Neutrophil (primary cell): ENCODE results near the gene ENTHD1.

Source experiments
- H3K27ac ChIP-seq: fragments of 200-600 bp; sonication (generic); 2 replicates; pipeline ENCODE4 v1.5.1; 2016; ENCODE audit warnings: mild to moderate bottlenecking, moderate library complexity
- H3K27me3 ChIP-seq: fragments of 200-600 bp; sonication (generic); 2 replicates; pipeline ENCODE4 v1.6.0; 2016; ENCODE audit warnings: mild to moderate bottlenecking
- H3K36me3 ChIP-seq: fragments of 200-600 bp; sonication (generic); 2 replicates; pipeline ENCODE4 v1.5.1; 2017
- H3K4me1 ChIP-seq, 2 experiments: fragments of 200-600 bp in 1 of 2; sonication (generic) in 1 of 2; 1 replicate in 1 of 2; 2 replicates in 1 of 2; pipeline versions ENCODE4 v1.5.1 to v1.6.1; 2013 to 2016; ENCODE audit warnings: low read depth in 1 of 2, low read length in 1 of 2, mild to moderate bottlenecking in 1 of 2, moderate library complexity in 1 of 2; ENCODE audit not compliant: control insufficient read depth in 1 of 2, insufficient read depth in 1 of 2
- H3K4me3 ChIP-seq, 2 experiments: fragments of 200-600 bp in 1 of 2; sonication (generic) in 1 of 2; 1 replicate in 1 of 2; 2 replicates in 1 of 2; pipeline ENCODE4 v1.5.1; 2013 to 2016; ENCODE audit warnings: low read depth in 1 of 2, low read length in 1 of 2, mild to moderate bottlenecking in 1 of 2, moderate library complexity in 1 of 2
- H3K9me3 ChIP-seq: fragments of 200-600 bp; sonication (generic); 2 replicates; pipeline ENCODE4 v1.5.1; 2016
- TF ChIP-seq, protein P1 (sequence below): fragments of 200-600 bp; sonication (generic); IDR thresholded peaks from 2 replicates; pipeline ENCODE4 v1.5.1; 2016; ENCODE audit warnings: antibody characterized with exemption

ENTHD1 gene

DNA sequence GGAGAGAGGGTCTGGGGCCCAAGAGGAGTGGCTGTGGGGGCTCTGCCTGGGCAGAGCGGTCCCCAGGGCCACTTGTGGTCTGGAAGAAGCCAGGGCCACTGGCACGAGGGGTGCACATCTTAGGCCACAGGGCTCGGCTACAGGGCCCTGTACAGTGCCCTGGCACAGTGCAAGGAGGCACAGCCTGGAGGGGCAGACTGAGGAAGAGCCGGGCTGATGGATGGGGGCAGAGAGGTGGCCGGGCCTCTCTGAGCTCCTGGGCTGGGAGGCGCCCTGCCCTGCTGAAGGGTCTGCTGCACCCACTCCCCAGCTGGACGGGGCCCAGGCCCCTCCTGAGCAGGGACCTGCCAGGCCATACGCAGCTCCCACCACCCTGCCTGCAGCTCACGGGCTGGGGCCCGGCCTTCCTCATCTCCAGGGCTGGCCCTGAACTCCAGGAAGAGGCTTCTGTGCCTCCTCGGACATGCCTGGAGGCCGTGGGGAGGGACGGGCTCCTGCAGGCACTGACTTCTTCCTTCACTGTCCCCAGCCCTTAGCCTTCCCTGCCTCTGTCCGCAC lies 199.5 kb downstream of the ENTHD1 start:
- Histone ChIP-seq H3K4me1 (no peaks in the 10 kb centered on the region), H3K9me3 (no peaks in the 10 kb centered on the region), H3K27ac (no peak overlapping the region), H3K36me3 (no peaks in the 10 kb centered on the region), H3K4me3 (no peak overlapping the region), H3K27me3 (peaks cover 83% of the 10 kb centered on the region)
- TF ChIP-seq, protein P1, sequence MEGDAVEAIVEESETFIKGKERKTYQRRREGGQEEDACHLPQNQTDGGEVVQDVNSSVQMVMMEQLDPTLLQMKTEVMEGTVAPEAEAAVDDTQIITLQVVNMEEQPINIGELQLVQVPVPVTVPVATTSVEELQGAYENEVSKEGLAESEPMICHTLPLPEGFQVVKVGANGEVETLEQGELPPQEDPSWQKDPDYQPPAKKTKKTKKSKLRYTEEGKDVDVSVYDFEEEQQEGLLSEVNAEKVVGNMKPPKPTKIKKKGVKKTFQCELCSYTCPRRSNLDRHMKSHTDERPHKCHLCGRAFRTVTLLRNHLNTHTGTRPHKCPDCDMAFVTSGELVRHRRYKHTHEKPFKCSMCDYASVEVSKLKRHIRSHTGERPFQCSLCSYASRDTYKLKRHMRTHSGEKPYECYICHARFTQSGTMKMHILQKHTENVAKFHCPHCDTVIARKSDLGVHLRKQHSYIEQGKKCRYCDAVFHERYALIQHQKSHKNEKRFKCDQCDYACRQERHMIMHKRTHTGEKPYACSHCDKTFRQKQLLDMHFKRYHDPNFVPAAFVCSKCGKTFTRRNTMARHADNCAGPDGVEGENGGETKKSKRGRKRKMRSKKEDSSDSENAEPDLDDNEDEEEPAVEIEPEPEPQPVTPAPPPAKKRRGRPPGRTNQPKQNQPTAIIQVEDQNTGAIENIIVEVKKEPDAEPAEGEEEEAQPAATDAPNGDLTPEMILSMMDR, result no peak
